GM23248 (cell line): ENCODE measurements around the gene GJB6. TPM values are rescaled to one million over a fixed set of nuclear protein-coding genes. Genes with fewer than 3 reads are reported as not detected.

ENCODE experiments used
- DNase-seq: peaks from one replicate; pipeline ENCODE4 v3.0.0-alpha.2; 2015
- H2AFZ ChIP-seq: fragments of 200-600 bp; sonication (generic); 2 replicates; pipeline ENCODE4 v1.6.1; 2016; ENCODE audit warnings: antibody characterized with exemption
- H3F3A ChIP-seq: fragments of 200-600 bp; sonication (generic); 2 replicates; pipeline ENCODE4 v1.6.1; 2016; ENCODE audit warnings: mild to moderate bottlenecking, antibody characterized with exemption, mixed run types; ENCODE audit not compliant: insufficient read depth
- H3K27ac ChIP-seq: fragments of 200-600 bp; sonication (generic); 2 replicates; pipeline ENCODE4 v1.5.1; 2016; ENCODE audit warnings: mild to moderate bottlenecking
- H3K27me3 ChIP-seq: fragments of 200-600 bp; sonication (generic); replicated peaks from 2 replicates; pipeline ENCODE4 v1.6.1; 2016; ENCODE audit warnings: mild to moderate bottlenecking; ENCODE audit not compliant: insufficient read depth
- H3K36me3 ChIP-seq: fragments of 200-600 bp; sonication (generic); 2 replicates; pipeline ENCODE4 v1.6.1; 2016; ENCODE audit warnings: low read depth, mild to moderate bottlenecking
- H3K4me1 ChIP-seq: fragments of 200-600 bp; sonication (generic); 2 replicates; pipeline ENCODE4 v1.6.1; 2016; ENCODE audit warnings: mild to moderate bottlenecking; ENCODE audit not compliant: insufficient read depth
- H3K4me2 ChIP-seq: fragments of 200-600 bp; sonication (generic); one replicate; pipeline ENCODE4 v1.6.1; 2016; ENCODE audit warnings: mild to moderate bottlenecking; ENCODE audit not compliant: unreplicated experiment
- H3K4me3 ChIP-seq: fragments of 200-600 bp; sonication (generic); 2 replicates; pipeline ENCODE4 v1.5.1; 2016; ENCODE audit warnings: mild to moderate bottlenecking
- H3K79me2 ChIP-seq: fragments of 200-600 bp; sonication (generic); 2 replicates; pipeline ENCODE4 v1.6.1; 2016; ENCODE audit warnings: mild to moderate bottlenecking; ENCODE audit not compliant: insufficient read depth
- H3K9ac ChIP-seq: fragments of 200-600 bp; sonication (generic); 2 replicates; pipeline ENCODE4 v1.6.1; 2016; ENCODE audit warnings: mild to moderate bottlenecking
- H3K9me2 ChIP-seq: fragments of 200-600 bp; sonication (generic); 2 replicates; pipeline ENCODE4 v1.6.1; 2016; ENCODE audit warnings: mixed run types, mild to moderate bottlenecking, moderate library complexity; ENCODE audit not compliant: insufficient read depth
- H3K9me3 ChIP-seq: fragments of 200-600 bp; sonication (generic); one replicate; pipeline ENCODE4 v1.6.1; 2017; ENCODE audit warnings: low read depth
- H4K20me1 ChIP-seq: fragments of 200-600 bp; sonication (generic); 2 replicates; pipeline ENCODE4 v1.6.0; 2016; ENCODE audit not compliant: insufficient read depth
- EZH2 ChIP-seq: fragments of 200-600 bp; sonication (generic); IDR thresholded peaks from 2 replicates; pipeline ENCODE4 v1.6.1; 2018; ENCODE audit warnings: antibody characterized with exemption, mild to moderate bottlenecking; ENCODE audit not compliant: insufficient read depth, poor library complexity, severe bottlenecking
- EZH2phosphoT487 ChIP-seq: fragments of 200-600 bp; sonication (generic); IDR thresholded peaks from 2 replicates; pipeline ENCODE4 v1.6.1; 2018; ENCODE audit warnings: antibody characterized with exemption, moderate library complexity, mild to moderate bottlenecking, low read depth; ENCODE audit not compliant: insufficient read depth
- WGBS, 2 experiments: methylation state at CpG; one replicate each; pipeline ENCODE4 v1.1.6; 2015 to 2017; ENCODE audit warnings: low lambda C conversion rate in 2 of 2, low coverage in 1 of 2; ENCODE audit errors: missing lambda C conversion rate in 2 of 2; 5-methylcytosine and 5-hydroxymethylcytosine counted together
- in situ Hi-C: fragments of 300-500 bp; cut with MboI; formaldehyde crosslinking; loops from 2 replicates; pipeline ENCODE4 v1.15.0; 2020
- polyA plus RNA-seq: library from polyadenylated mRNA; unstranded; fragments of >200 nt; fragmentation: Nextera tagmentation; extraction: Ambion mirVana; gene quantifications from 2 replicates; pipeline ENCODE4 v1.2.1, GENCODE V29; 2016
- total RNA-seq: library from RNA; depleted of rRNA; stranded (reverse); fragments of >200 nt; shearing (Covaris generic); gene quantifications from 2 replicates; pipeline ENCODE4 v1.2.3, GENCODE V29; 2014

The GJB6 gene
- total and polyA plus RNA-seq, 2 experiments from 2014 or later, result not detected

- Histone ChIP-seq H3K9ac (no peak overlapping the region), H3F3A (peaks cover 24% of the 10 kb centered on the region), H2AFZ (no peak overlapping the region), H3K27me3 (peaks cover 42% of the 10 kb centered on the region), H3K4me1 (peaks cover 22% of the 10 kb centered on the region), H3K27ac (no peak overlapping the region), H3K36me3 (no peaks in the 10 kb centered on the region), H3K79me2 (no peaks in the 10 kb centered on the region), H3K9me3 (no peaks in the 10 kb centered on the region), H3K4me2 (peak overlapping the region; percentile 65), H3K9me2 (no peaks in the 10 kb centered on the region), H3K4me3 (no peak overlapping the region), H4K20me1 (no peaks in the 10 kb centered on the region)
- WGBS, 2 experiments, result 7 to 10% methylated on average over 26 to 27 of the region's 27 CpGs
- peak; percentile 24 for DNase-seq
- in situ Hi-C loops, result loop anchor here (10.0 to 25.0 kb wide), 3 partner anchors 291 to 643 kb away; no protein-coding TSS in a partner anchor
- TF ChIP-seq EZH2phosphoT487 (0 out of 2 replicates have a peak, but pooled peaks have one; percentile 11), EZH2 (no peak)
Observed at GRCh38 chr13:20193907-20194631, 38.0 kb downstream of the GJB6 start.

- peaks cover 22% of the 10 kb centered on the region for H3K4me1 ChIP-seq
- peak; percentile 58 for DNase-seq
- H3K9me3 ChIP-seq, result no peaks in the 10 kb centered on the region
- H3K4me2 ChIP-seq, result peak overlapping the region; percentile 65
- H3F3A ChIP-seq, result peaks cover 24% of the 10 kb centered on the region
- no peaks in the 10 kb centered on the region for H3K9me2 ChIP-seq
- no peak overlapping the region for H3K27ac ChIP-seq
- 3 to 5% methylated on average over 50 to 53 of the region's 53 CpGs for WGBS, 2 experiments
- peak overlapping the region; percentile 41; the same call in 1 of the 2 replicates for H2AFZ ChIP-seq
- no peaks in the 10 kb centered on the region for H3K79me2 ChIP-seq
- no peaks in the 10 kb centered on the region for H3K36me3 ChIP-seq
- H3K9ac ChIP-seq, result no peak overlapping the region
- H4K20me1 ChIP-seq, result no peaks in the 10 kb centered on the region
- H3K27me3 ChIP-seq, result peaks cover 42% of the 10 kb centered on the region
- TF ChIP-seq EZH2phosphoT487 (peak; percentile 60; the same call in 1 of the 2 replicates), EZH2 (peak; percentile 47)
- in situ Hi-C loops, result loop anchor here (10.0 to 25.0 kb wide), 3 partner anchors 291 to 644 kb away; no protein-coding TSS in a partner anchor
- peak overlapping the region; percentile 62 for H3K4me3 ChIP-seq
Observed at GRCh38 chr13:20193162-20193906, 38.8 kb downstream of the GJB6 start.

- peak; percentile 19 for DNase-seq
- WGBS, 2 experiments, result 0% methylated on average over 15 of the region's 39 CpGs; no CpG with 5 or more reads in 1 of the 2 experiments
- H3K79me2 ChIP-seq, result no peaks in the 10 kb centered on the region
- in situ Hi-C loops, result loop anchor here (10.0 to 25.0 kb wide), 3 partner anchors 292 to 645 kb away; no protein-coding TSS in a partner anchor
- H3K4me3 ChIP-seq, result peak within 1 kb of the TSS; percentile 62
- H3K9me2 ChIP-seq, result no peaks in the 10 kb centered on the region
- peak within 1 kb of the TSS; percentile 65 for H3K4me2 ChIP-seq
- peaks cover 24% of the 10 kb centered on the region for H3F3A ChIP-seq
- H3K36me3 ChIP-seq, result no peaks in the 10 kb centered on the region
- H3K27me3 ChIP-seq, result peaks cover 42% of the 10 kb centered on the region
- no peak within 1 kb of the TSS for H3K9ac ChIP-seq
- H4K20me1 ChIP-seq, result no peaks in the 10 kb centered on the region
- H3K4me1 ChIP-seq, result peaks cover 22% of the 10 kb centered on the region
- H2AFZ ChIP-seq, result peak within 1 kb of the TSS; percentile 67; the same call in 1 of the 2 replicates
- no peaks in the 10 kb centered on the region for H3K9me3 ChIP-seq
- no peak for TF ChIP-seq EZH2
- no peak for TF ChIP-seq EZH2phosphoT487
- no peak within 1 kb of the TSS for H3K27ac ChIP-seq
Observed at GRCh38 chr13:20192836-20193161, 39.3 kb downstream of the GJB6 start, which contains the start of gene GJB2. Gene GJB2 (minus strand): TSS chr13:20192938. CDS start chr13:20189581, 3,357 bp downstream.

GRCh38 chr13:20192158-20192835 is 39.8 kb downstream of the GJB6 start:
- Histone ChIP-seq H3K36me3 (no peaks in the 10 kb centered on the region), H3K4me1 (peaks cover 22% of the 10 kb centered on the region), H3K79me2 (no peaks in the 10 kb centered on the region), H4K20me1 (no peaks in the 10 kb centered on the region), H3K4me2 (peak overlapping the region; percentile 65), H3K27me3 (peaks cover 42% of the 10 kb centered on the region), H3K4me3 (peak overlapping the region; percentile 62), H3F3A (peaks cover 24% of the 10 kb centered on the region), H3K9ac (no peak overlapping the region), H2AFZ (peak overlapping the region; percentile 67; the same call in 1 of the 2 replicates), H3K27ac (no peak overlapping the region), H3K9me3 (no peaks in the 10 kb centered on the region), H3K9me2 (no peaks in the 10 kb centered on the region)
- 0 out of 2 replicates have a peak, but pooled peaks have one; percentile 20 for TF ChIP-seq EZH2phosphoT487
- peak; percentile 76 for TF ChIP-seq EZH2
- in situ Hi-C loops, result loop anchor here (10.0 to 25.0 kb wide), 3 partner anchors 293 to 645 kb away; no protein-coding TSS in a partner anchor
- DNase-seq, result peak; percentile 41
- 5 to 7% methylated on average over 48 of the region's 73 CpGs for WGBS, 2 experiments
